GM12891 (cell line): Measurements from ENCODE around the gene MAP1S.

Experiments
- POLR2A ChIP-seq: IDR thresholded peaks from 2 replicates; pipeline ENCODE4 v1.6.1; 2011; ENCODE audit warnings: low read depth, low read length, control low read depth
- POU2F2 ChIP-seq: IDR thresholded peaks from 2 replicates; pipeline ENCODE4 v1.6.1; 2011; ENCODE audit warnings: low read depth, mild to moderate bottlenecking, control low read depth, low read length, moderate library complexity

GRCh38 chr19:17764348-17764747, 45.1 kb downstream of the MAP1S start:
- TF ChIP-seq POU2F2 (no peak), POLR2A (no peak)
